GM19438 (cell line): ENCODE data around the gene CNTROB.
A peak's percentile ranks its signal among the peaks of the same experiment; 100 is the strongest.

ENCODE experiments used
- ATAC-seq: cut with Tn5 transposase; IDR thresholded peaks from one replicate; pipeline ENCODE4 v1.9.1; 2021; ENCODE audit warnings: low read depth; ENCODE audit not compliant: unreplicated experiment

Gene CNTROB

DNA sequence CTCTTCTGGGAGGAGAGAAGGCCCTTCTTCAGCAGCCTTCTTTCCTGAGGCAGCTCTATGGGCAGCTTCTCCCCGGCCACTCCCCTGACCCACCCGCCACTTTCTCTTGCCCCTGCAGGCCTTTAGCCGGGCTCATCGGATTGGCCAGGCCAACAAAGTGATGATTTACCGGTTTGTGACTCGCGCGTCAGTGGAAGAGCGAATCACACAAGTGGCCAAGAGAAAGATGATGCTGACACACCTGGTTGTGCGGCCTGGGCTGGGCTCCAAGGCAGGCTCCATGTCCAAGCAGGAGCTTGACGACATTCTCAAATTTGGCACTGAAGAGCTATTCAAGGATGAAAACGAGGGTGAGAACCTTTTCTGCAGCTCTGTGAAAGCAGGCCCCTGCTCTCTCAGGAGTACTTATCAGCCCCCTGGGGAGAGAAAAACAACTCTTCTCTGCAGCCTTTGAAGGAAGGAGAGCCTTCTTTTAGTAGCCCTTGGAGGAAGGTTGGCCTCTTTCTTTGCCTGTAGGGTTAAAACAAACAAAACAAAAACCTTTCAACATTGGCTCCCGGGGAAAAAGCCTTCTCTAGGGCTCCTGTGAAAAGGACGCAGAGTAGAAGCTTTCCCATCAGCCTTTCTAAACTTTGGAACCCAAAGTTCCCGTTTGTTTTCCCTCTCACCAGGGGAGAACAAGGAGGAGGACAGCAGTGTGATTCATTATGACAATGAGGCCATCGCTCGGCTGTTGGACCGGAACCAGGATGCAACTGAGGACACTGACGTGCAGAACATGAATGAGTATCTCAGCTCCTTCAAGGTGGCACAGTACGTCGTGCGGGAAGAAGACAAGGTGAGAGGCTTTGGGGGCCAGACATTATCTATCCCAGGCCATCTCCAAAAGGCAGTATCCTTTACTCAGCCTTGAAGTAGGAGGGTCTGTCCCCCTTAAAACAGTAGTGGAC, 28.6 kb upstream of the CNTROB start:
- no peak for ATAC-seq

DNA sequence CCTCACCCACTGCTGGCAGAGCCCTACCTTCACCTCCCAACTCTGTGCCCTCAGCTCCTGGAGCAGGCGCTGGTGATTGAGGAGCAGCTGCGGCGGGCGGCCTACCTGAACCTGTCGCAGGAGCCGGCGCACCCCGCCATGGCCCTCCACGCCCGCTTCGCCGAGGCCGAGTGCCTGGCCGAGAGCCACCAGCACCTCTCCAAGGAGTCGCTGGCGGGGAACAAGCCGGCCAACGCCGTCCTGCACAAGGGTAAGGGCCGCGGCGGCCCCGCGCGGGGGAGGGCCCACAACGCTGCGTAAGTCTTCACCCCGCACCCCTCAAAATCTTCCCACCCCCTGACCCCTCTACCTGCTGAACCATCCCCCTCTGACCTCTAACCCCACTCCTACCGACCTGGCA, 22.9 kb upstream of the CNTROB start:
- ATAC-seq = no peak

DNA sequence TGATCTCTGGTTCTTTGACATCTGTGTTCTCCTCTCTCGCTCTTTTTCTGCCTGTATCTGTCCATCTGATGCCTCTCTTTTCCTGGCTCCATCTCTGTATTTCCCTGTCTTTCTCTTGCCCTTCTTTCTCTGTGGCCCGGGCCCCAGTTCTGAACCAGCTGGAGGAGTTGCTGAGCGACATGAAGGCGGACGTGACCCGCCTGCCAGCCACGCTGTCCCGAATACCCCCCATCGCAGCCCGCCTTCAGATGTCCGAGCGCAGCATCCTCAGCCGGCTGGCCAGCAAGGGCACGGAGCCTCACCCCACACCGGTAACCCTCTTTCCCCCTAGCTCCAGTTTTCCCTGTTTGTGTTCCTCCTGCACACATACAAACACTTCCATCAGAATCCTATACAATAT, 21.7 kb upstream of the CNTROB start:
- no peak for ATAC-seq

DNA sequence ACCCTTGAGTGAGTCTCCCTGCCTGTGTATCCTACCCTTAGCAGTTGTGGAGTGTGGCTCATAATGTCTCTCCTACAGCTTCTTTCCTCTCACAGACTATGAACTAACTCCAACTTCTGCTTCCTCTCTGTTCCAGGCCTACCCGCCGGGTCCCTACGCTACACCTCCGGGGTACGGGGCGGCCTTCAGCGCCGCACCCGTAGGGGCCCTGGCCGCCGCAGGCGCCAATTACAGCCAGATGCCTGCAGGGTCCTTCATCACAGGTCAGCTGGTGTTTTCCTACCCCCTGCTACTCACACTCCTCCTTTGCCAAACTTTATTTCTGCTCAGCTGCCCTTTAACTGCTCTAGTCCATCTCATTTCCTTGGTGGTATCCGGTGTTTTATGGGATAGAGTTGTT, 21.3 kb upstream of the CNTROB start:
- no peak for ATAC-seq

DNA sequence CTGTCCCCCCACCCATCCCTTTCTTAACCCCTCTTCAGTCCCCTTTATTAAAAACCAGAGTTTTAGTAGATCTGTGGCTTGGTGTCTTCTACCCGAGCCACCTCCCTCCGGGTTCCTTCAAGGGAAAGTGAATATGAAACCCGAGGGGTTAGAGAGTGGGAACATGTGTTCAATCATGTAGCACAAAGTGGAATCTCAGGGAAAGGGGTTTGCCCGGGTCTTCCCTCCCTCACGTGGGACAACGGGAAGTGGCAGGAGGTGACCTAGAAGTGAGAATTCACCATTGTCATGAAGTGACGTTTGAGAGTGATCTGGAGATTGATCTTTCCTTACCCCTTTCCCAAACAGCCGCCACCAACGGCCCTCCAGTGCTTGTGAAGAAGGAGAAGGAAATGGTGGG, 20.9 kb upstream of the CNTROB start:
- ATAC-seq = no peak

DNA sequence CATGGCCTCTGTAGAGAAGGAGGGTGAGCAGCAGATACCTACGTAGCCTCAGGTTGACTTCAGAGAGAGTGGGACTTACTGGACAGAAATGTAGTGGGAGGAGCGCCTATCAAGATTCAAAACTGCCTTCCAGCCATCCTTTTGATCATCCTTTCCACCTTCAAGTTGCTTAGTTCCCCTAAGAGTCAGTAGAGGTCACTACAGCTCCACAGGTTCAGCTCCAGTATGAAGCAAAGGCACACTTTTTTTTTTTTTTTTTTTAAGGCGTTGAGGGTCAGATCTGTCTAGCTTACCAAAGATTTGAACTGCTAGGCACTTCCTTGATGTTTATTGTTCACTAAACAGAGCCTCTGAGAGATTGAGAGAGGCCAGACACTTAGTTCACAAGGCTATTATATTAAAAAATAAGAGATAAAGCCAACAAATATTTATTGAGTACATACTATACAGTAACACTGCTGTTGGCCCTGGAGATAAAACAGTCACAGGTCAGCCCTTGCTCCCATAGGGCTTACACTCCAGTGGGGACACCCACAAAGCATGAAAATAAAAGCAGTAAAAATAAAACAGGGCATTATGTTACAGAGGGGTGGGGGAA, 19.0 kb upstream of the CNTROB start:
- ATAC-seq = no peak

DNA sequence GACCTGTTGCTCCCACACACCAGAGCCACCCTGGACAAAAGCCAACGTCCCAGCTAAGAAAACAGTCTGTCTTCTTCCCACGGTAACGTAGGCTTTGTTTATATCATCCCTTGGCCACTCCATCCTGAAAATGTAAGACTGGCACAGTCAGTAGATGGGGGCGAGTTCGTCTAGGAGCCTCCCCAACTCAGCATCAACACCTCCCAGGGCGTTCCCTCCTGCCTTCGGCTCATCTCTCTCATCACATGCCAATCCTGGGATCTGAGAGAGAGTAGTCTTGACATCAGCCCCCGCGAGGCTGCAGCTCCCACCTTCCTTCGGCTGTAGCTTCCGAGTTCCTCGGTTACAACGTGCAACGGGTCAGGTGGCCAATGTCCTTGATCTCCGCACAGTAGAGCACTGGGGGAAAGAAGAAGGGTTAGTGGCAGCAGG, 16.8 kb upstream of the CNTROB start:
- ATAC-seq = no peak

DNA sequence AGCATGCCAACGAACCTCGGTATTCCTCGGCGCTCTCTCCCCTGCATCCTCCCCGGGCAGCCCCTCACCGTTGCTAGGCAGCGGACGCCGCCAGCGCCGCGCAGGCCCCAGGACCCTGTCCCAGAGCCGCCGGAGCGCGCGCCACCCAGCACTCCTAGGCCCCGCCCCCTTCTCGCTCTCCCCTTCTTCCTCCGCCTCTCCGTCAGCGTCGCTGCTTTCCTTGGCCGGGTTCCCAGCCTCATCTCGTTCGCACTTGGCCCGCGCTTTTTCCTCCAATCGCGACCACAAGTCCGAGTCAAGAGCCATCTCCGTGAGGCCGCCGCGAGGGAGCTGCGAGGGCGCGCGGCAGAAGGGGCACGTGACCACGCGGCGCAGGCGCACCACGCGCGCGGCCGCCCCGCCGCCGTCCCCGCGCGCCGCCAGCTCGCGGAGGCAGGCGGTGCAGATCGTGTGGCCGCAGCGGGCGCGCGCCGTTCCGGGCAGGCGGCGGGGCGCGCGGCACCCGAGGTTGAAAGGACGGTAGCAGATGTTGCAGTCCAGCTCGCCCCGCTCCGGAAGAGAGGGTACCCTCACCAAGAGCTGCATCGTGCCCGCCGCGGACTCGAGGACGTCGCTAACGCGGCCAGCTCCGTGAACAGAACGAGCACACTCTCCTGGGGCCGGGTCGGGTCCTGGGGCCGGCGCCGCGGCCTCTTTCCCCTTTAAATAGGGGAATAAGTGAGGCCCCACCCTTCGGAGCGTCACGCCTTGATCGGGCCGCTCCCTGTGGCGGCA, 16.2 kb upstream of the CNTROB start, which contains the start of gene RNF227:
RNF227 (minus strand) TSS at position 679 of the 774 bp plus-strand sequence; CDS start at position 585, 94 bp downstream.
- peak; percentile 78 for ATAC-seq

DNA sequence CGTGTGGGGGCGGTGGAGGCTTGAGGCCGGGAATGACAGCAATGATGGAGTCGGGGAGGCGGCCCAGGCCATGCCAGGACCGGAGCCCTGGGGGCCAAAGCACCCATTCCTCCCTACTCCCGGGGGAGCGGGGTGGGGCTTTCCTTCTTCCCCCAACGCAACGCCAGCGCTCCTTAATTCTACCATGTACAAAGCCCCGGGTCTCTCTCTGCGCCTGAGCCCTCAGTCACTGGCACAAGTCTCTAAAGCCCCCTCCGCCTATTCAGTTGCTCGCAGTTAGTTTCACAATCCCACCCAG, 15.7 kb upstream of the CNTROB start:
- ATAC-seq = no peak

DNA sequence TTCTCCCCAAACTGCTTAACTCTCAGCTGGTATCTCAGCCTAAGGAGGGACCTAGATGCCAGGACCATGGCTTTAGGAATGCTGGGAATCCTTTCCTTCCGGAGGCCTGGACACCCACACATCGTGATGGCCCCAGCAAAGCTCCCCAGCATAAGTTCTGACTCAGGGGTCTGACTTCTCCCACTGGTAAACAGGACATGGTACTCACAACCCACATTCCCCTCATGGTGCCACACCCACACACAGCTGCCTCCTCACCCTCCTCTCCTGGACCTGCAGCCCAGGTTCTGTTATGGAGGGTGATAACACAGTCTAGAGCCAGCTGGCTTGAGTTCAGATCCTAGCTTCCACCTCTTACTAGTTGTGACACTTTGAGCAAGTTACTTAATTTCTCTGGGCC, 15.2 kb upstream of the CNTROB start:
- ATAC-seq = no peak

DNA sequence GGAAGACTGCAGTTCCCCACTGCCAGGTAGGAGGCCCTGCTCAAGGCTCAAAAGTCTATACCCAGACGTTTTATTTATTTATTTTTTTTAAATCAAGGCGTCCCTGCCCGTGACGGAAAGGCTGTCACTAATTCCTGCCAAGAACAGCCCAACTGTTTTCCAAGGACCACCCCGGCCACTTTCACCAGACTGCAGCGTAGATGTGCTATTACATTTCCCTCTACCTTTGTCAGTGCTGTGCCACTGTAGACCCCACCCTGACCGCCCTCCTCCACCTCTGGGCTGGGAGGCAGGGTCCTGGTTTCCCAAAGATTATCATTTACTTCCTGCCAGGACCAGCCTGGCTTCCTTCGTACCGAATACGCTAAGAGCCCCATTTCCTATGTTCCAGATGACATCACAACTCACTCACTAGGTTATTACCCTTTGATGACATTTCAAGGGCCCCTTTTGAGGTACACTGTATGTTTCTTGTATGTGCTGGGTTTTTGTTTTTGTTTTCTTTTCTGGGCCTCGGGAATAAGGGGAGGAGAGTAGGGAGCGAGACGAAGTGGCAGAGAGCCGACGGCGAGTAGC, 9.6 kb upstream of the CNTROB start:
- no peak for ATAC-seq

DNA sequence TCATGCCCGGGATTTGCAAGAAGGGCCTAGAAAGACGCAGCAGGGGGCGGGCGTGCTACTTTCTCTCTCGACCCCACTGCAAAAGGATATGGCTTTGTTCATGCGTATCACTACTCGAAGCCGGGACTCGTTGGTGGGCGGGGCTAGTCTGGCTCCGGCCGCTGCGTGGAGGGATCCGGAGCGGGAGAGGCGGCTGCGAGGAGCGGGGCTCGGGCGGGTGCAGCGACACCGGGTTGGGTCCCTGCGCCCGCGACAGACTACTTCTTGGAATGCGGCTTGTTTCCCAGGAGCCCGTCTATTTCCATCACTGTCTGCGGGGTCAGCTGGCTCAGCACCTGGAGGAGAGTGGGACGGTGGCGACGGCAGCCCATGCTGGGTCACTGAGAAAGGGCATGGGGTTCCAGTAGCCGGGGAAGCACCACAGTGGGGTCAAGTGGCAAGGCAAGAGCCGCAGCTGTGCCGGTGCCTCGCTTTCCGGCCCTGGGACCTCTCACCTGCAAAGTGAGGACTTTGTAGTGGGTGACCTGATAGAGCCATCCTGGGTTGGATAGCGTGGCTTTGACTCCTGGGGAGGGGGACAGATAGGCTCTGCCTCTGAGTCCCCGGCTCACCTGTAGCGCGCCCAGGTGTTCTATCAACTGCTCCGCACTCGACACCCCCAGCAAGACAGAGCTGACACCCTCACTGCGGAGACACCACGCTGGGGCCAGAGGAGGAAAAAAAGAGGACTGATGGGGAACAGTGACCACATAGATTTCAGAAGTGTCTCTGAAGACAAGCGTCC, 9.0 kb upstream of the CNTROB start:
- ATAC-seq = no peak

DNA sequence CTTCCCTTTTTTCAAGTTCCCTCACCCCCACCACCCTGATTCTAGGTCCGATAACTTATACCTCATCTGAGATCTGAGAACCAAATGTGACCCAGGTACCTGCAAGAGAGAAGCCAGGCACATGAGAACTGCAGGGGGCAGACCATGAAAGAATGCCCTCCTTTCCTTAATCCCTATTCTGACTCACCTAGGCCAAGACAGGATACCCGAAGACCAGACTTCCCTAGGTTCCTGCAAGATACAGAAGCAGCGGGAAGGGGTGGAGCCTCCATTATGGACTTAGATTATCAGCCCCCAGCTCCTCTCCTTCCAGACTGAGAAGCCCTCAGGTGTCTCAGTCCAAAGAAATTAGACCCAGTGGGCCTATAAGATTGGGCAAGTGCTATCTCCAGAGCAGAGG, 4.4 kb upstream of the CNTROB start:
- no peak for ATAC-seq

DNA sequence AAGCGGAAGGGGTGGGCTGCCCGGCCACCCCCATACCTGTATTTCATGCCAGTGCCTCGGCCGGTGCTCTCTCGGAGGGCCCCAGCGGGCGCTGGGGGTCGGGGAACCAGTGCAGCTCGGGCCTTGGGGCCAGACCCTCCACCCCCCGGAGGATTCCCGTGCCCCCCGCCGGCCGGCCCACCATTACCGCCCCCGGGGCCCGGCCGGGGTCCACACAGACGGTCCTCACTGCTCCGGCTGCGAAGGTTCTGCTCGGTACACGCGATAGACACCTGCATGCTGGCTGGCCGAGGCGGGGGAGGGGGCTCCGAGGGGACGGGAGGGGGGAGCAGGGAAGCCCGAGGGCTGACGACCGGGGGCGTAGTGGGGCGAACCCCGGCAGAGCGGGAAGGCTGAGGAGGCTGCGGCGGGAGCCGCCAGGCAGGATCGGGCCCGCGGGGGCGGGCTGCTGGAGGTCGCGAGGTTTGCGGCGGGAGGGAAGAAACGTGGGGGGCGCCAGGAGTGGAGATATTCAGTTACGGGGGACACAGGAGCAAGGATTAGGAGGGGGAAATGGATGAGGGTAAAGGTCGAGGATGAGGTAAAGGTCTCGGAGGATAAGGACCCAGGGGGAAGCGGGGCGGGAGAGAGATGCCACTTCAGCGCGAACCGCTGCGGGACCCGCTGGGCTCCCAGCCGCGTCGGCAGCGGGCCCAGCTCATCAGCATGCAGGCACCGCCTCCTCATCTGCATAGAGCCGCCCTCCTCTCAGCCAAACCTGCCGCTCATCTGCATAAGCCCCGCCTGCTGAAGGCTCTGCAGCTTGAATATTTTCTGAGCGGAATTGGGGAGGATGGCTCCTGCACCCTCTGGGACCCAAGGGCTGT, 2.6 kb upstream of the CNTROB start, which contains the start of gene KCNAB3:
KCNAB3 (minus strand) TSS at position 699 of the 866 bp plus-strand sequence; CDS start at position 278, 421 bp downstream.
- no peak for ATAC-seq

DNA sequence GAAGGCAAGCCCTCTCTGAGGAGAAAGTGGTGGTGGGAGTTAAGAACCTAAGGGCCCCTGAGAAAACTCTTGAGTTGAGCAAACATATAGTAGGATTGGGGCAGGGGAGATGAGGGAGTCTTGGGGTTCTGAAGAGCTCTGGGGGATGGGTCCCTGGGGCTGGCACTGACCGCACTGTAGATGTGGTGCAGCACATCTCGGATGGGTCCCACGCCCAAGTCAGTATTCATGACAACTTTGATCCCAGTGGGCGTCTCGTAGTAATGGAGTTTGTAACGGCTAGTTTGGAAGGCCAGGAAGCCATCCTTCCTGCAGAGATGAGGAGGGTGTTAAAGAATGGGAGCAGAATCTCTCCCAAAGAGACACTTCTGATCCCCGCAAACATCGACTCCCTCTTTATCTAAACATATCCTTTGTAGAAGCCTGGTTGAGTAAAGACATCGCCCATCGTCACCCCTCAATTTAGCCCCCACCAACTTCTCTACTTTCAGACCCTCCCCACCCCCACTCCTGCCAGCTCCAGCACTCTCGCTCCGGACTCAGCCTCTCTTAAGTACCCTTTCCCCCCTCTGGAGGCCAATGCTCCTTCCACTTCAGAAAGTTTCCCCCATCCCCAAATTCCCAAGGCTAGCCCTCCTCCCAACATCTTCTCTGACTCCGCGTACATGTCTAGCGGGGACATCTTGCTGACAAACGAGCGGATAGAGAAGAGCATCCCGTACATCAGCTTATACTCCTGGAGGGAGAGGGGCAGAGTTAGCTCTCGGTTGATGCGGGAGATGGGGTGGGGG, 970 bp upstream of the CNTROB start:
- peak; percentile 4 for ATAC-seq

DNA sequence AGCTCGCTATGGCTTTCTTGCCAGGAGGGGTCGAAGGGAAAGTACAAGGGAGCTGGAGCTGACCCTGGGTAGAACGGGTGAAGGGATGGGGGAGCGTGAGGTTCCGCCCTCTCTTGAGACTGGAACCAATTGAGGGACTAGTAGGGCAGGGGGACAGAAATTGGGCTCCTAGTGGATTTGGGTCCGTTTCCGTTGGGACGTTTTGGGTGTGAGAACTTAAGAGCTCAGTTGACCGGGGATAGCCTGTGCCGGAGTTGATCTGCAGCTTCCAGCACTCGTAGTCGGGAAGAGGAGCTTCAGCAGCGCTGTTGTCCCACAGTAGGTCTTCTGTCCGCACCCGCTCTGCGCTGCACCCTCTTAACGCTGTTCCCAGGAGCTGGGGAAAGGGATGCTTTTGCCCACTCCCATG, 481 bp downstream of the CNTROB start:
- ATAC-seq = no peak

DNA sequence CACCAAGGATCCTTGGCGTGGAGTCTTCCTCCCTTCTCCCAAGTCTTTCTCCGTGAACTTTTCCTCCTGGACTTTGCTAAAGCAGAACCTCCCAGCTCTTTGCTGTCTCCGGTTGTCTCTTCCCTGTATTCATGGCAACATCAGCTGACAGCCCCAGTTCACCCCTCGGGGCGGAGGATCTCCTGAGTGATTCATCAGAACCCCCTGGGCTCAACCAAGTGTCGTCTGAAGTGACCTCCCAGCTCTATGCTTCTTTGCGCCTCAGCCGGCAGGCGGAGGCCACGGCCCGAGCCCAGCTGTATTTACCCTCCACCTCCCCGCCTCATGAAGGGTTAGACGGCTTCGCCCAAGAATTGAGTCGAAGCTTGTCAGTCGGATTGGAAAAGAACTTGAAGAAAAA, 943 bp downstream of the CNTROB start:
- ATAC-seq = no peak

DNA sequence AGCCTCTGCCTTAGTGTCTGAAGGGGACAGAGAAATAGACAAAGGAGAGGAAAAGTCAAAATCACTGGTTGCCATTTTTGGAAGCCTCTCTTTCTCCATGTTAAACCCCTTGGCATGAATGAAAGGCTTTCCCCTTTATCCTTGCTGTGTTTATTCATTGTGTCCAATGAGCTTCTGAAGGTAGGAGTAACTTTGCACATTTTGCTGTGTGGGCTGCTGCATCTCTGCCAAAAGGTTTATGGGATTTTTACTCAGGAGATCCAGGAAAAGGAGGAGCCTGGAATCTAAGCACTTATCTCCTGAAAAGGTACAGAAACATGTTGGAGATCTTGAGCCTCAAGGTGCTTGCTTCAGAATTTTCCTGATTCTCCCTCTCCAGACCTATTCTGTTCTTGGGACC, 3.9 kb downstream of the CNTROB start:
- ATAC-seq = no peak
